HG03064 (cell line): Measurements from ENCODE around the gene KANSL3.
"Not testable (repeated sequence)": the region's sequence is repeated elsewhere in the genome, so short reads cannot be mapped to it uniquely, and the experiment has no call there.

Source experiments
- ATAC-seq: cut with Tn5 transposase; IDR thresholded peaks from one replicate; pipeline ENCODE4 v1.9.1; 2021; ENCODE audit warnings: low read depth; ENCODE audit not compliant: unreplicated experiment

The KANSL3 gene

GRCh38 chr2:96564563-96564962 lies 73.5 kb downstream of the KANSL3 start:
- ATAC-seq = no peak

- no peak for ATAC-seq
Measured at GRCh38 chr2:96564026-96564425, 74.1 kb downstream of the KANSL3 start.

GRCh38 chr2:96558485-96558884 lies 79.6 kb downstream of the KANSL3 start:
- ATAC-seq = no peak

GRCh38 chr2:96558061-96558460 lies 80.1 kb downstream of the KANSL3 start:
- no peak for ATAC-seq

GRCh38 chr2:96557421-96557820 lies 80.7 kb downstream of the KANSL3 start:
- not testable (repeated sequence) for ATAC-seq

- no peak for ATAC-seq
Measured at GRCh38 chr2:96556441-96557330, 81.4 kb downstream of the KANSL3 start.

- ATAC-seq = no peak
Measured at GRCh38 chr2:96555146-96555610, 82.9 kb downstream of the KANSL3 start.

- ATAC-seq = no peak
Measured at GRCh38 chr2:96554293-96555145, 83.6 kb downstream of the KANSL3 start.

- ATAC-seq = not testable (repeated sequence)
Measured at GRCh38 chr2:96553957-96554292, 84.2 kb downstream of the KANSL3 start.

- no peak for ATAC-seq
Measured at GRCh38 chr2:96553176-96553956, 84.7 kb downstream of the KANSL3 start.

- no peak for ATAC-seq
Measured at GRCh38 chr2:96552315-96553175, 85.6 kb downstream of the KANSL3 start.

GRCh38 chr2:96551605-96552314 lies 86.4 kb downstream of the KANSL3 start:
- no peak for ATAC-seq

- no peak for ATAC-seq
Measured at GRCh38 chr2:96550787-96551604, 87.1 kb downstream of the KANSL3 start.

GRCh38 chr2:96549967-96550786 lies 87.9 kb downstream of the KANSL3 start:
- no peak for ATAC-seq

GRCh38 chr2:96549466-96549785 lies 88.7 kb downstream of the KANSL3 start:
- ATAC-seq = no peak

GRCh38 chr2:96548558-96549465 lies 89.3 kb downstream of the KANSL3 start:
- ATAC-seq = no peak

GRCh38 chr2:96547731-96548171 lies 90.4 kb downstream of the KANSL3 start:
- ATAC-seq = no peak
